HepG2 (cell line): ENCODE results near the gene CENPE. TPM values are rescaled to one million over a fixed set of nuclear protein-coding genes. Genes with fewer than 3 reads are reported as not detected.

ENCODE experiments used
- ATAC-seq: fragments of 200-7000 bp; cut with Tn5 transposase; 3 replicates; pipeline ENCODE4 v1.9.1; 2020; ENCODE audit warnings: mild to moderate bottlenecking, moderate library complexity
- BruUV-seq: library from RNA; stranded (reverse); fragments of 400-500 nt; replicated peaks from 2 replicates; lab custom pipeline; 2021; lab: Mats Ljungman, UMichigan
- CTCF ChIA-PET: fragments of 300-600 bp; formaldehyde crosslinking; extraction: SDS; loops from one replicate; lab custom pipeline; 2021; ENCODE audit warnings: low total read pairs, inconsistent platforms, low intra/inter-chr PET ratio; lab: Yijun Ruan, JAX
- POLR2A ChIA-PET: fragments of 350-600 bp; sonication (Branson Sonifier 250); formaldehyde crosslinking; loops from one replicate; lab custom pipeline; 2020; ENCODE audit warnings: antibody characterized with exemption, inconsistent platforms; lab: Yijun Ruan, JAX
- DNase-seq: peaks from one replicate; pipeline ENCODE4 v3.0.0-alpha.2; 2015; ENCODE audit warnings: low spot score
- FAIRE-seq: peaks from 3 replicates; lab custom pipeline; 2011; peaks lifted over from hg19 to GRCh38; lab: Jason Lieb, UNC
- H2AFZ ChIP-seq: one replicate; pipeline ENCODE4 v1.6.1; 2011; ENCODE audit warnings: low read length, inconsistent platforms
- H3K27ac ChIP-seq: fragments of 300-600 bp; 3 replicates; pipeline ENCODE4 v1.8.0; 2011; ENCODE audit warnings: mixed run types, mild to moderate bottlenecking, mixed read lengths, low read length, inconsistent platforms; ENCODE audit not compliant: insufficient read depth; ENCODE audit errors: extremely low read length
- H3K27me3 ChIP-seq, 2 experiments: fragments of 200-600 bp in 1 of 2; 2 replicates in 1 of 2; 3 replicates in 1 of 2; pipeline versions ENCODE4 v1.6.0 to v1.8.0; 2011; ENCODE audit warnings: low read length in 2 of 2, mild to moderate bottlenecking in 2 of 2, moderate library complexity in 2 of 2, inconsistent platforms in 1 of 2; ENCODE audit not compliant: insufficient read depth in 2 of 2, control insufficient read depth in 1 of 2
- H3K36me3 ChIP-seq, 2 experiments: fragments of 200-600 bp in 1 of 2; replicated peaks in 1 of 2; 2 replicates in 1 of 2; 3 replicates in 1 of 2; pipeline versions ENCODE4 v1.5.1 to v1.8.0; 2011; ENCODE audit warnings: low read length in 2 of 2, inconsistent platforms in 1 of 2; ENCODE audit not compliant: insufficient read depth in 2 of 2, control insufficient read depth in 1 of 2
- H3K4me1 ChIP-seq: 2 replicates; pipeline ENCODE4 v1.5.1; 2012; ENCODE audit warnings: low read length, inconsistent platforms; ENCODE audit not compliant: insufficient read depth
- H3K4me2 ChIP-seq: 2 replicates; pipeline ENCODE4 v1.6.0; 2011; ENCODE audit warnings: low read depth, low read length, inconsistent platforms
- H3K4me3 ChIP-seq, 3 experiments: fragments of 200-600 bp in 1 of 3; sonication (generic), shearing (Covaris generic) in 1 of 3; replicated peaks in 1 of 3; 2 replicates each; pipeline ENCODE4 v1.5.1; 2011 to 2016; ENCODE audit warnings: low read length in 3 of 3, inconsistent platforms in 2 of 3, low read depth in 2 of 3, mild to moderate bottlenecking in 2 of 3, control low read depth in 1 of 3, mixed read lengths in 1 of 3; ENCODE audit not compliant: insufficient read depth in 1 of 3
- H3K79me2 ChIP-seq: one replicate; pipeline ENCODE4 v1.6.1; 2011; ENCODE audit warnings: low read length, inconsistent platforms; ENCODE audit not compliant: insufficient read depth
- H3K9ac ChIP-seq: 2 replicates; pipeline ENCODE4 v1.6.0; 2011; ENCODE audit warnings: mild to moderate bottlenecking, low read depth, low read length, inconsistent platforms; ENCODE audit not compliant: insufficient read depth
- H3K9me3 ChIP-seq: 2 replicates; pipeline ENCODE4 v1.5.1; 2012; ENCODE audit warnings: mild to moderate bottlenecking, low read length
- H4K20me1 ChIP-seq: 2 replicates; pipeline ENCODE4 v1.6.0; 2011; ENCODE audit warnings: inconsistent platforms, mild to moderate bottlenecking, low read length, moderate library complexity; ENCODE audit not compliant: insufficient read depth
- ATF3 ChIP-seq: sonication (generic); formaldehyde crosslinking; IDR thresholded peaks from 2 replicates; pipeline ENCODE4 v1.4.0; 2020; ENCODE audit warnings: missing genetic modification reagents
- FOXO1 ChIP-seq: sonication (generic); formaldehyde crosslinking; IDR thresholded peaks from 2 replicates; pipeline ENCODE4 v1.4.0; 2020; ENCODE audit warnings: missing genetic modification reagents
- GLI4 ChIP-seq: sonication (generic); formaldehyde crosslinking; IDR thresholded peaks from 2 replicates; pipeline ENCODE4 v1.5.1; 2020; ENCODE audit warnings: missing genetic modification reagents, mild to moderate bottlenecking, moderate library complexity, borderline replicate concordance
- HMGXB4 ChIP-seq, 2 experiments: sonication (generic) in 1 of 2; formaldehyde crosslinking in 1 of 2; IDR thresholded peaks; 2 replicates each; pipeline versions ENCODE4 v1.4.0 to v1.6.1; 2018 to 2020; ENCODE audit warnings: missing genetic modification reagents in 2 of 2, borderline replicate concordance in 1 of 2, low read depth in 1 of 2, mild to moderate bottlenecking in 1 of 2, missing biosample characterization in 1 of 2
- REPIN1 ChIP-seq: sonication (generic); formaldehyde crosslinking; IDR thresholded peaks from 2 replicates; pipeline ENCODE4 v1.8.0; 2022; ENCODE audit warnings: missing genetic modification reagents, low read depth, mild to moderate bottlenecking, borderline replicate concordance
- SMARCE1 ChIP-seq: fragments of 450-650 bp; IDR thresholded peaks from 2 replicates; pipeline ENCODE4 v1.6.1; 2017; ENCODE audit warnings: borderline replicate concordance
- SP140L ChIP-seq: sonication (generic); formaldehyde crosslinking; IDR thresholded peaks from 2 replicates; pipeline ENCODE4 v1.4.0; 2020; ENCODE audit warnings: missing genetic modification reagents, borderline replicate concordance
- SRF ChIP-seq: IDR thresholded peaks from 2 replicates; pipeline ENCODE4 v1.6.1; 2011; ENCODE audit warnings: mild to moderate bottlenecking, low read depth, low read length, moderate library complexity
- THAP7 ChIP-seq: sonication (generic); formaldehyde crosslinking; IDR thresholded peaks from 2 replicates; pipeline ENCODE4 v1.8.1; 2023; ENCODE audit warnings: mild to moderate bottlenecking, missing genetic modification reagents
- ZNF563 ChIP-seq: sonication (generic); formaldehyde crosslinking; IDR thresholded peaks from 2 replicates; pipeline ENCODE4 v1.8.0; 2022; ENCODE audit warnings: mild to moderate bottlenecking, moderate library complexity, missing genetic modification reagents
- ZNF574 ChIP-seq: sonication (generic); formaldehyde crosslinking; IDR thresholded peaks from 2 replicates; pipeline ENCODE4 v1.4.0; 2020; ENCODE audit warnings: missing genetic modification reagents
- ZNF788 ChIP-seq: sonication (generic); formaldehyde crosslinking; IDR thresholded peaks from 2 replicates; pipeline ENCODE4 v1.5.0; 2020; ENCODE audit warnings: mild to moderate bottlenecking, missing genetic modification reagents, borderline replicate concordance
- WGBS: methylation state at CpG from one replicate; pipeline ENCODE4 v1.1.6; 2017; ENCODE audit warnings: low lambda C conversion rate; 5-methylcytosine and 5-hydroxymethylcytosine counted together
- in situ Hi-C: cut with HindIII; loops from 2 replicates; pipeline ENCODE4 v1.10.0; 2017; ENCODE audit warnings: low pct_unique_long_range_greater_than_20kb; ENCODE audit not compliant: extremely low pct_ligation_motif_present
- intact Hi-C: fragments of 100-400 bp; cut with micrococcal nuclease; formaldehyde crosslinking; loops from one replicate; pipeline ENCODE4 v1.10.0; 2022; ENCODE audit not compliant: unreplicated experiment
- polyA plus RNA-seq, 8 experiments: library from polyadenylated mRNA; depleted of rRNA in 3 of 8; stranded (reverse) in 7 of 8; unstranded in 1 of 8; fragments of >200 nt; fragmentation: Illumina TruSeq in 4 of 8; extraction: Trizol in 4 of 8; gene quantifications; 2 replicates each; pipeline versions ENCODE4 v1.2.1 to v1.2.3, GENCODE V29; 2011 to 2016; ENCODE audit warnings: low read depth in 4 of 8, missing spikeins in 1 of 8, mixed read lengths in 1 of 8; ENCODE audit not compliant: insufficient read depth in 1 of 8
- total RNA-seq, 5 experiments: library from RNA; depleted of rRNA; stranded (reverse); fragments of >200 nt; fragmentation: Illumina TruSeq; extraction: Trizol; gene quantifications; 2 replicates each; pipeline ENCODE4 v1.2.3, GENCODE V29; 2016; ENCODE audit warnings: low read depth in 1 of 5

The CENPE gene
- total and polyA plus RNA-seq, 2 of the 13 experiments (the other 11 are each of a cell fraction or from before 2014, with no cell fraction given): 2.1 to 19.8 TPM

GRCh38 chr4:103091601-103092223 lies 106.4 kb downstream of the CENPE start (continued):
- no peak for TF ChIP-seq ZNF574 (CRISPR knock-in tag)
- TF ChIP-seq GLI4 (CRISPR knock-in tag): no peak
- TF ChIP-seq SMARCE1: no peak
- no peak for TF ChIP-seq ATF3 (CRISPR knock-in tag)
- no peak for TF ChIP-seq ZNF563
- no peak for TF ChIP-seq REPIN1 (CRISPR knock-in tag)
- no peak for TF ChIP-seq FOXO1 (CRISPR knock-in tag)

GRCh38 chr4:103089481-103089880 lies 108.7 kb downstream of the CENPE start:
- no TSS peak for BruUV-seq
- intact Hi-C loops: no loop called here
- H3K36me3 ChIP-seq: peaks cover 3 to 21% of the 10 kb centered on the region in 2 experiments; a peak in 2 of 5 replicates
- FAIRE-seq (no peak), DNase-seq (no peak), ATAC-seq (no peak)
- no peaks in the 10 kb centered on the region for H3K4me1 ChIP-seq
- no peaks in the 10 kb centered on the region for H4K20me1 ChIP-seq
- H3K9ac ChIP-seq: no peak overlapping the region
- POLR2A ChIA-PET: no interaction called here
- H3K27me3 ChIP-seq: no peaks in the 10 kb centered on the region
- TF ChIP-seq HMGXB4 (CRISPR knock-in tag; IDR thresholded peaks at IDR 0.05; ENCODE audit: borderline replicate concordance in 1 of 2, low read depth in 1 of 2): no peak
- TF ChIP-seq ZNF788 (CRISPR knock-in tag): no peak
- no peak for TF ChIP-seq SRF
- TF ChIP-seq THAP7 (CRISPR knock-in tag): no peak
- no peak for TF ChIP-seq SP140L
- TF ChIP-seq, all 625 proteins: peak for 0
- Histone ChIP-seq H3K79me2 (no peaks in the 10 kb centered on the region), H3K4me3 (no peak overlapping the region), H3K27ac (no peak overlapping the region), H2AFZ (no peak overlapping the region), H3K9me3 (no peaks in the 10 kb centered on the region), H3K4me2 (no peak overlapping the region)
- CTCF ChIA-PET: interaction anchor here (1.7 kb wide), 1 partner anchor 43 kb away, joined by 7 read pairs; no protein-coding TSS in a partner anchor
- in situ Hi-C loops: loop anchor here (5.0 kb wide), 1 partner anchor 47 kb away; no protein-coding TSS in a partner anchor
- 80% methylated on average over 2 of the region's 2 CpGs for WGBS
